Upper lobe of left lung (tissue), 6 donors: ENCODE results near the gene ISOC1. TPM values are rescaled to one million over a fixed set of nuclear protein-coding genes. Genes with fewer than 3 reads are reported as not detected.

ENCODE experiments used
- ATAC-seq, 2 donors: fragments of 200-7000 bp; cut with Tn5 transposase; one replicate each; pipeline ENCODE4 v1.9.1; 2022; ENCODE audit warnings: mild to moderate bottlenecking in 2 of 2, moderate library complexity in 2 of 2; ENCODE audit not compliant: low FRiP score in 2 of 2
- DNase-seq, 2 donors: peaks; one replicate each; pipeline ENCODE4 v3.0.0-alpha.2; 2019 to 2020
- H3K27ac ChIP-seq, 4 donors: fragments of 200-600 bp; sonication (generic); one replicate each; pipeline ENCODE4 v1.5.1; 2016 to 2019
- H3K27me3 ChIP-seq, 4 donors: fragments of 200-600 bp; sonication (generic); one replicate each; pipeline ENCODE4 v1.5.1; 2017 to 2019
- H3K36me3 ChIP-seq, 4 donors: fragments of 200-600 bp; sonication (generic); one replicate each; pipeline ENCODE4 v1.5.1; 2016 to 2019
- H3K4me1 ChIP-seq, 4 donors: fragments of 200-600 bp; sonication (generic); one replicate each; pipeline ENCODE4 v1.5.1; 2018 to 2019
- H3K4me3 ChIP-seq, 4 donors: fragments of 200-600 bp; sonication (generic); one replicate each; pipeline ENCODE4 v1.5.1; 2017 to 2019; ENCODE audit warnings: mild to moderate bottlenecking in 2 of 4, moderate library complexity in 1 of 4
- H3K9me3 ChIP-seq, 4 donors: fragments of 200-600 bp; sonication (generic); one replicate each; pipeline ENCODE4 v1.5.1; 2018 to 2019
- EP300 ChIP-seq, 4 donors: sonication (generic); formaldehyde crosslinking; IDR thresholded peaks; one replicate each; pipeline ENCODE4 v1.5.1; 2017; ENCODE audit warnings: antibody characterized with exemption in 4 of 4, control low read depth in 2 of 4
- POLR2A ChIP-seq, 4 donors: fragments of 450-650 bp; IDR thresholded peaks; one replicate each; pipeline ENCODE4 v1.5.1; 2016 to 2017; ENCODE audit warnings: antibody characterized with exemption in 4 of 4, mild to moderate bottlenecking in 2 of 4
- POLR2AphosphoS5 ChIP-seq, 2 donors: sonication (generic); formaldehyde crosslinking; IDR thresholded peaks; one replicate each; pipeline ENCODE4 v1.5.1; 2017; ENCODE audit warnings: antibody characterized with exemption in 2 of 2
- WGBS, 2 donors: methylation state at CpG; one replicate each; pipeline ENCODE4 v1.1.5; 2017 to 2018; 5-methylcytosine and 5-hydroxymethylcytosine counted together
- total RNA-seq, 6 donors: library from RNA; depleted of rRNA in 4 of 6; stranded (reverse); fragments of >200 nt in 4 of 6; gene quantifications; one replicate each; pipeline versions ENCODE4 v1.1.0 to v1.2.1, GENCODE V29; 2016 to 2021
- TF ChIP-seq, protein P1 (sequence below), 6 experiments: fragments of 450-650 bp in 4 of 6; fragments of 200-600 bp in 2 of 6; sonication (generic) in 2 of 6; IDR thresholded peaks; one replicate each; pipeline ENCODE4 v1.5.1; 2016 to 2019; ENCODE audit warnings: antibody characterized with exemption in 6 of 6
- donor health status: DM: no; HTN: no; CAD: no; lungs with moderate emphysema.
- donor health status: DM: no; HTN: yes; CAD: no; lungs with severe emphysema.

ISOC1 gene
- total RNA-seq, 6 donors from 2014 or later = 6.3 to 37.9 (median 20.9) TPM

DNA sequence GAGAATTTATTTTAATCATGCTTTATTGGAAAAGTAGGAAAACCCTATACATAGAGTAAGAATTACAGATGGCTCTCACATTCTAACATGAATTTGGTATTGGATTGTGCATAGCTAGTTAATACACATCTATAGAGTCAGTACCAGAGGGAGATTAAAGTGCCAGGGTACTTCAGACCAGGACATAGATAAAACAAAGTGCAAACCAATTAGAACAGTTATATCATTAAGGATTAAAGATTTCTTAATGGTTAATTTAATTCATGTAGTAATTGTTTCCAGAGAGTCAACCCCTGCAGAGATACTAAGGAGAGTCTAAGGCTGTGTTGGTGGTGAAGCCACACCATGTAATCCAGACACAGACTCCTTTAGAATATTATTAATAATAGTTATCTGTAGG lies 8.8 kb downstream of the ISOC1 start:
- peaks cover 0 to 18% (median 2%) of the 10 kb centered on the region in 4 donors for H3K36me3 ChIP-seq
- no peaks in the 10 kb centered on the region for H3K9me3 ChIP-seq
- H3K27ac ChIP-seq = no peak overlapping the region
- DNase-seq = no peak
- ATAC-seq = no peak
- no peaks in the 10 kb centered on the region for H3K27me3 ChIP-seq
- no peak for TF ChIP-seq POLR2A (IDR thresholded peaks at IDR 0.05)
- TF ChIP-seq EP300 (IDR thresholded peaks at IDR 0.05) = no peak
- no peak for TF ChIP-seq POLR2AphosphoS5 (IDR thresholded peaks at IDR 0.05)
- H3K4me1 ChIP-seq = peaks cover 0 to 7% (median 2%) of the 10 kb centered on the region in 4 donors
- no peak overlapping the region for H3K4me3 ChIP-seq

DNA sequence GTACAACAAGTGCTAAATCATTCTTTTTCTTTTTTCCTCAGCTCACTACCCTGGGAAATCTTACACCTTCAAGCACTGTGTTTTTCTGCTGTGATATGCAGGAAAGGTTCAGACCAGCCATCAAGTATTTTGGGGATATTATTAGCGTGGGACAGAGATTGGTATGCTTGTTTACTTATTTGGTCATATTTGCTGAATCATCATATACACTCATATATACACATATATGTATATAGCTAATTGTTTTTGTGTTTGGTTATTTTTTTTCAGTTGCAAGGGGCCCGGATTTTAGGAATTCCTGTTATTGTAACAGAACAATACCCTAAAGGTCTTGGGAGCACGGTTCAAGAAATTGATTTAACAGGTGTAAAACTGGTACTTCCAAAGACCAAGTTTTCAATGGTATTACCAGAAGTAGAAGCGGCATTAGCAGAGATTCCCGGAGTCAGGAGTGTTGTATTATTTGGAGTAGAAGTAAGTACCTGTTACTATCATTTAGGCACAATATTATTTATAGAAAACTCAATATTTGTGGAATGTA lies 10.4 kb downstream of the ISOC1 start:
- no peak for TF ChIP-seq POLR2A (IDR thresholded peaks at IDR 0.05)
- TF ChIP-seq EP300 (IDR thresholded peaks at IDR 0.05) = no peak
- TF ChIP-seq POLR2AphosphoS5 (IDR thresholded peaks at IDR 0.05) = no peak
- TF ChIP-seq, protein P1, sequence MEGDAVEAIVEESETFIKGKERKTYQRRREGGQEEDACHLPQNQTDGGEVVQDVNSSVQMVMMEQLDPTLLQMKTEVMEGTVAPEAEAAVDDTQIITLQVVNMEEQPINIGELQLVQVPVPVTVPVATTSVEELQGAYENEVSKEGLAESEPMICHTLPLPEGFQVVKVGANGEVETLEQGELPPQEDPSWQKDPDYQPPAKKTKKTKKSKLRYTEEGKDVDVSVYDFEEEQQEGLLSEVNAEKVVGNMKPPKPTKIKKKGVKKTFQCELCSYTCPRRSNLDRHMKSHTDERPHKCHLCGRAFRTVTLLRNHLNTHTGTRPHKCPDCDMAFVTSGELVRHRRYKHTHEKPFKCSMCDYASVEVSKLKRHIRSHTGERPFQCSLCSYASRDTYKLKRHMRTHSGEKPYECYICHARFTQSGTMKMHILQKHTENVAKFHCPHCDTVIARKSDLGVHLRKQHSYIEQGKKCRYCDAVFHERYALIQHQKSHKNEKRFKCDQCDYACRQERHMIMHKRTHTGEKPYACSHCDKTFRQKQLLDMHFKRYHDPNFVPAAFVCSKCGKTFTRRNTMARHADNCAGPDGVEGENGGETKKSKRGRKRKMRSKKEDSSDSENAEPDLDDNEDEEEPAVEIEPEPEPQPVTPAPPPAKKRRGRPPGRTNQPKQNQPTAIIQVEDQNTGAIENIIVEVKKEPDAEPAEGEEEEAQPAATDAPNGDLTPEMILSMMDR (IDR thresholded peaks at IDR 0.05) = no peak
- H3K4me1 ChIP-seq = peaks cover 0 to 3% (median 0%) of the 10 kb centered on the region in 4 donors
- H3K9me3 ChIP-seq = no peaks in the 10 kb centered on the region
- H3K4me3 ChIP-seq = no peak overlapping the region
- H3K27me3 ChIP-seq = no peaks in the 10 kb centered on the region
- WGBS, 2 donors = 87 to 91% methylated on average over 5 of the region's 5 CpGs
- peaks cover 0 to 18% (median 2%) of the 10 kb centered on the region in 4 donors for H3K36me3 ChIP-seq
- no peak overlapping the region for H3K27ac ChIP-seq
- DNase-seq (no peak), ATAC-seq (no peak)

DNA sequence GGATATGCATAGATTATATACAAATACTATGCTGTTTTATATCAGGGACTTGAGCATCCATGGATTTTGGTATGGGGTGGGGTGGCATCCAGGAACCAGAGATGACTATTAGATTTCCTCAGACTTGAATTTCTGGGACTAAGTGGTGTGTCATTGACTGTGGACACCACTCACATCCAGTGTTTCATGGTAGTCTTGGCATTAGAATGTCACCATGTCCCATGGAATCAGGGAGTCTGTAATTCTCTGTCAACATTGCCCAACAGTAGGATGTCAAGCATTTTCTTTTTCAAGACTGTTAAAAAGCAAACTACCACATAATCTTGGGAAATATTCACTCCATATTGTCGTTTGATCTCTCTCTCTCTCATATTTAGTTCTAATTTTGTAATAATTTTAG lies 13.1 kb downstream of the ISOC1 start:
- H3K4me3 ChIP-seq = no peak overlapping the region
- WGBS, 2 donors = 82 to 84% methylated on average over 1 of the region's 1 CpG

DNA sequence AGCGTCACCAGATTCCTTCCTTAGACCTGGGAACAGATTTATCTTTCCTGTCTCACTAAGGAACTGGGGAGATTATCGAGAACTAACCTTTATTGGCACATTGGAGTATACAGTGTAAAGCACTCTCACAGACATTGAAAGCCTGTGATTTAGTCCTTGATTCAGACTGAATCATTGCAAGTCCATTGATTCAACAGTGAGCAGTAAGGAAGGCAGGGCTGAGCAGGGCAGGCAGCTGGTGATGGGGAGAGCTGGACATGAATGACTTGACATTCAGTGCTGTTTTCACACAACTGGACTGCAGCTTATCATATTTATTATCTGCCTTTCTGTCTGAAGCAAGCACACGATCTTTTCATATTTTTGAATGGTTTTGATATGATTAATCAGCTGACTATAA lies 16.2 kb downstream of the ISOC1 start:
- H3K27ac ChIP-seq = no peak overlapping the region
- no peak overlapping the region for H3K4me3 ChIP-seq
- no peaks in the 10 kb centered on the region for H3K4me1 ChIP-seq
- no peaks in the 10 kb centered on the region for H3K27me3 ChIP-seq
- DNase-seq = no peak
- H3K36me3 ChIP-seq = peaks cover 0 to 25% (median 2%) of the 10 kb centered on the region in 4 donors
- WGBS, 2 donors = 84% methylated on average over 3 of the region's 3 CpGs
- ATAC-seq = no peak
- TF ChIP-seq EP300 (IDR thresholded peaks at IDR 0.05) = no peak
- TF ChIP-seq, protein P1 (IDR thresholded peaks at IDR 0.05) = no peak
- no peak for TF ChIP-seq POLR2AphosphoS5 (IDR thresholded peaks at IDR 0.05)
- TF ChIP-seq POLR2A (IDR thresholded peaks at IDR 0.05) = no peak
- H3K9me3 ChIP-seq = no peaks in the 10 kb centered on the region

More for the DNA sequence above, 13.1 kb downstream of the ISOC1 start:
- DNase-seq = no peak
- no peaks in the 10 kb centered on the region for H3K9me3 ChIP-seq
- peaks cover 0 to 21% (median 2%) of the 10 kb centered on the region in 4 donors for H3K36me3 ChIP-seq
- no peaks in the 10 kb centered on the region for H3K27me3 ChIP-seq
- no peak for ATAC-seq
- TF ChIP-seq, protein P1 (IDR thresholded peaks at IDR 0.05) = no peak
- TF ChIP-seq POLR2A (IDR thresholded peaks at IDR 0.05) (no peak), POLR2AphosphoS5 (IDR thresholded peaks at IDR 0.05) (no peak), EP300 (IDR thresholded peaks at IDR 0.05) (no peak)
- no peak overlapping the region for H3K27ac ChIP-seq
- H3K4me1 ChIP-seq = no peaks in the 10 kb centered on the region

DNA sequence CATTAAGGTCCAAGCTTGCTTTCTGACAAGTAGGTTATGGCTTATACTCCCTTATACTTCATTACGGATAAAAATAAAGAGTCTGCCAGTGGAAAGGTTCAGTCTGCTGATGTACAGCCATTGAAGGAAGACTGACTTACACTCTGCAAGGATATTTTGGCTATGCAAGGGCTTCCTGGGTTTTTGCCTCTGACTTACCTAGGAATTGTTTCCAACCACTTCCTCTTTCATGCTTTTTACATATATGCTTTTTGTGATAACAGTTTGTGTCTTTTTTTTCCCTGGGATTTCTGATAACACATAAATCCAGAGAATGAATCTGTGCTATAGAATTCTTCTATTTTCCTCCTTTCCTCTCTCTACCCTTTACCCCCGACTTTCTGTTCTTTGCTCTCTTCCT lies 16.8 kb downstream of the ISOC1 start:
- TF ChIP-seq, protein P1 (IDR thresholded peaks at IDR 0.05) = no peak
- TF ChIP-seq EP300 (IDR thresholded peaks at IDR 0.05) (no peak), POLR2AphosphoS5 (IDR thresholded peaks at IDR 0.05) (no peak), POLR2A (IDR thresholded peaks at IDR 0.05) (no peak)
- 80 to 91% methylated on average over 2 of the region's 2 CpGs for WGBS, 2 donors
- DNase-seq (no peak), ATAC-seq (no peak)
- Histone ChIP-seq H3K27me3 (no peaks in the 10 kb centered on the region), H3K27ac (no peak overlapping the region), H3K36me3 (peaks cover 0 to 25% (median 2%) of the 10 kb centered on the region in 4 donors), H3K4me3 (no peak overlapping the region), H3K9me3 (no peaks in the 10 kb centered on the region), H3K4me1 (no peaks in the 10 kb centered on the region)
